HEK293 (cell line): ENCODE results near the gene TTC16.

ENCODE experiments used
- CTCF ChIA-PET: fragments of 350-600 bp; formaldehyde crosslinking; extraction: SDS; loops from one replicate; lab custom pipeline; 2021; ENCODE audit warnings: antibody characterized with exemption; lab: Yijun Ruan, JAX
- POLR2A ChIA-PET: fragments of 300-600 bp; formaldehyde crosslinking; extraction: SDS; loops from one replicate; lab custom pipeline; 2020; ENCODE audit warnings: antibody characterized with exemption, inconsistent platforms; lab: Yijun Ruan, JAX
- H3K27ac ChIP-seq: fragments of 200-500 bp; sonication (Bioruptor generic); 2 replicates; pipeline ENCODE4 v1.5.1; 2014; ENCODE audit warnings: low read depth, low read length, control low read depth, inconsistent platforms; ENCODE audit errors: extremely low read depth
- H3K36me3 ChIP-seq, 2 experiments: fragments of 200-500 bp in 1 of 2; sonication (Bioruptor generic) in 1 of 2; 1 replicate in 1 of 2; 2 replicates in 1 of 2; pipeline ENCODE4 v1.5.1; 2014 to 2017; ENCODE audit warnings: inconsistent platforms in 2 of 2, low read length in 2 of 2; ENCODE audit not compliant: control insufficient read depth in 2 of 2, insufficient read depth in 1 of 2
- H3K4me1 ChIP-seq: fragments of 200-500 bp; sonication (Bioruptor generic); 2 replicates; pipeline ENCODE4 v1.5.1; 2014; ENCODE audit warnings: mild to moderate bottlenecking, low read length, inconsistent platforms; ENCODE audit not compliant: control insufficient read depth, insufficient read depth
- H3K4me3 ChIP-seq: 2 replicates; pipeline ENCODE4 v1.5.1; 2011; ENCODE audit warnings: low read depth, mild to moderate bottlenecking, control low read depth, low read length, moderate library complexity
- H3K9me3 ChIP-seq: fragments of 200-500 bp; sonication (Bioruptor generic); 2 replicates; pipeline ENCODE4 v1.5.1; 2014; ENCODE audit warnings: low read depth, low read length, inconsistent platforms; ENCODE audit not compliant: control insufficient read depth, insufficient read depth
- EGR2 ChIP-seq: fragments of 450-650 bp; formaldehyde crosslinking; IDR thresholded peaks from 2 replicates; pipeline ENCODE4 v1.5.1; 2016; ENCODE audit warnings: low read depth, missing biosample characterization, missing genetic modification characterization
- GLIS1 ChIP-seq: fragments of 450-650 bp; formaldehyde crosslinking; IDR thresholded peaks from 2 replicates; pipeline ENCODE4 v1.5.1; 2016; ENCODE audit warnings: missing biosample characterization, missing genetic modification characterization
- KLF1 ChIP-seq: fragments of 450-650 bp; formaldehyde crosslinking; IDR thresholded peaks from 2 replicates; pipeline ENCODE4 v1.5.1; 2016; ENCODE audit warnings: missing biosample characterization, missing genetic modification characterization
- PRDM6 ChIP-seq: fragments of 450-650 bp; formaldehyde crosslinking; IDR thresholded peaks from 2 replicates; pipeline ENCODE4 v1.5.1; 2017; ENCODE audit warnings: missing biosample characterization, missing genetic modification characterization
- SP7 ChIP-seq: fragments of 450-650 bp; formaldehyde crosslinking; IDR thresholded peaks from 2 replicates; pipeline ENCODE4 v1.5.1; 2016; ENCODE audit warnings: missing biosample characterization, missing genetic modification characterization
- ZBTB21 ChIP-seq: fragments of 450-650 bp; formaldehyde crosslinking; IDR thresholded peaks from 2 replicates; pipeline ENCODE4 v1.5.1; 2017; ENCODE audit warnings: missing biosample characterization, missing genetic modification characterization
- ZFHX2 ChIP-seq: fragments of 450-650 bp; formaldehyde crosslinking; conservative IDR thresholded peaks from 2 replicates; pipeline ENCODE4 v1.5.1; 2016; ENCODE audit warnings: missing biosample characterization, missing genetic modification characterization
- ZIC2 ChIP-seq: fragments of 450-650 bp; formaldehyde crosslinking; IDR thresholded peaks from 2 replicates; pipeline ENCODE4 v1.5.1; 2016; ENCODE audit warnings: missing biosample characterization, missing genetic modification characterization
- ZNF23 ChIP-seq: fragments of 450-650 bp; formaldehyde crosslinking; IDR thresholded peaks from 2 replicates; pipeline ENCODE4 v1.5.1; 2016; ENCODE audit warnings: missing biosample characterization, missing genetic modification characterization, borderline replicate concordance
- ZNF354C ChIP-seq: fragments of 450-650 bp; formaldehyde crosslinking; IDR thresholded peaks from 2 replicates; pipeline ENCODE4 v1.5.1; 2016; ENCODE audit warnings: missing biosample characterization, missing genetic modification characterization, low read depth, borderline replicate concordance
- ZNF513 ChIP-seq: fragments of 450-650 bp; IDR thresholded peaks from 2 replicates; pipeline ENCODE4 v1.5.1; 2018; ENCODE audit warnings: missing biosample characterization, missing genetic modification characterization
- ZNF529 ChIP-seq: fragments of 450-650 bp; formaldehyde crosslinking; IDR thresholded peaks from 2 replicates; pipeline ENCODE4 v1.5.1; 2017; ENCODE audit warnings: missing genetic modification characterization, missing biosample characterization; ENCODE audit not compliant: insufficient replicate concordance
- ZNF548 ChIP-seq: fragments of 450-650 bp; formaldehyde crosslinking; IDR thresholded peaks from 2 replicates; pipeline ENCODE4 v1.5.1; 2016; ENCODE audit warnings: missing biosample characterization, missing genetic modification characterization
- TF ChIP-seq, protein P1 (sequence below): fragments of 450-650 bp; formaldehyde crosslinking; IDR thresholded peaks from 2 replicates; pipeline ENCODE4 v1.5.1; 2016; ENCODE audit warnings: missing biosample characterization, missing genetic modification characterization
- TF ChIP-seq, protein P2 (sequence below): fragments of 450-650 bp; formaldehyde crosslinking; IDR thresholded peaks from 2 replicates; pipeline ENCODE4; 2016; ENCODE audit warnings: missing biosample characterization, missing genetic modification characterization

TTC16 gene

DNA sequence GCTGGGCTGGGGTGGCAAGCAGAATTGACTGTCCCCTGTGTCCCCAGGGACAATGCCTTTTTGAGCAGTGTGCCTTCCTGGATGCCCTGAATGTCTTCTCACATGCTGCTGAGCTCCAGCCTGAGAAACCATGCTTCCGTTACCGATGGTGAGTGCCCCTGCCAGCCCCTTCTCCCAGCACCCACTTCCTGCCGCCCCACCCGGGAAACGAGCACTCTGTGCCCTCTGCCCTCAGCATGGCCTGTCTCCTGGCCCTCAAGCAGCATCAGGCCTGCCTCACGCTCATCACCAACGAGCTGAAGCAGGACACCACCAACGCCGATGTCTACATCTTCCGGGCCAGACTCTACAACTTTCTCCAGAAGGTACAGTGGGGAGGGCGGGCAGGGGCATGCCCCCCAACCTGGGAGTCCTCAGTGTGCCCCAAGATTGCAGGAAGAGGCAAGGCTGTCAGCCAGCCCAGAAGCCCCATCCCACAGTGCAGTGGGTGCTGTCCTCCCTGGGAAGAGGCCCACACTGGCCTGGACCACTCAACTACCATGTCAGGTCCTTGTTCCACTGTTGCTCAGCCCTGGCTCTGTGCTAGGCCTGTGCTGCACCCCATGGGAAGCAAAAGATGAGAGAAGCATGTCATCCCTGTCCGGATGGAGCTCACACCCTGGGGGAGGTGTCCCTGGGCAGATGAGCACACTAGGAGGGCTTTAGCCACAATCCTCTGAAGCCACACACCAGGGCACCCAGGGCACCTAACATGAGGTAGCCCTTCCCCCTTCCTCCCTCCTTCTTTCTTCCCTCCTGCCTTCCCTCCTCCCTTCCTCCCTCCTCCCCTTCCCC lies 4.4 kb downstream of the TTC16 start:
- POLR2A ChIA-PET = no interaction called here
- Histone ChIP-seq H3K4me1 (no peaks in the 10 kb centered on the region), H3K27ac (no peak overlapping the region), H3K4me3 (no peak overlapping the region), H3K36me3 (no peaks in the 10 kb centered on the region), H3K9me3 (no peaks in the 10 kb centered on the region)
- peak; percentile 88 for TF ChIP-seq GLIS1
- TF ChIP-seq ZIC2 = 0 out of 2 replicates have a peak, but pooled peaks have one; percentile 8
- TF ChIP-seq ZNF23 (tag by site-specific recombination) = no peak
- CTCF ChIA-PET = interaction anchor here (0.6 kb wide), 1 partner anchor 130 kb away, joined by 3 read pairs; no protein-coding TSS in a partner anchor

DNA sequence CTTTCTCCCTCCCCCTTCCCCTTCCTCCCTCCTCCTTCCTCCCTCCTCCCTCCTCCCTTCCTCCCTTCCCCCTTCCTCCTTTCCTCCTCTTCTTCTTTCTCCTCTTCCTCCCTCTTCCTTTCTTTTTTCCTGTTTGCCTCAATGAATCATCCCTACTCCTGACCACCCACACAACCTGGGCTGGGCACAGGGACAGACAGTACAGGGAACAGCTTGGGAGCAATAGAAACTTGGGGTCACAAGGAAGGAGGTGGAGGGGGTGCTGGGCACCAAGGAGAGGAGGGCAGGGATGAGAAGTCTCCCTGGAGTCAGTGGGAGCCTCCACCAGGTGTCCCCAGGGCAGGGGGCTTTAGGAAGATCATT lies 5.0 kb downstream of the TTC16 start:
- CTCF ChIA-PET = interaction anchor here (0.6 kb wide), 1 partner anchor 131 kb away, joined by 3 read pairs; no protein-coding TSS in a partner anchor
- POLR2A ChIA-PET = no interaction called here
- H3K36me3 ChIP-seq = no peaks in the 10 kb centered on the region
- H3K4me1 ChIP-seq = no peaks in the 10 kb centered on the region
- no peak overlapping the region for H3K27ac ChIP-seq
- H3K4me3 ChIP-seq = no peak overlapping the region
- TF ChIP-seq ZNF513 (peak; percentile 56; the same call in 1 of the 2 replicates), ZNF548 (tag by site-specific recombination) (no peak), EGR2 (tag by site-specific recombination) (peak; percentile 38; the same call in 1 of the 2 replicates), ZNF529 (no peak), ZNF354C (no peak), ZFHX2 (tag by site-specific recombination) (peak; percentile 37; the same call in 1 of the 2 replicates)
- TF ChIP-seq, all 188 proteins: peak for 3
- no peaks in the 10 kb centered on the region for H3K9me3 ChIP-seq

- CTCF ChIA-PET = interaction anchor here (1.1 to 1.3 kb wide), 3 partner anchors 12 to 105 kb away, joined by 4 to 7 read pairs (median 4); partner anchors contain the start of gene TOR2A
- no peak overlapping the region for H3K4me3 ChIP-seq
- H3K27ac ChIP-seq = no peak overlapping the region
- no peaks in the 10 kb centered on the region for H3K9me3 ChIP-seq
- H3K4me1 ChIP-seq = no peaks in the 10 kb centered on the region
- peak; percentile 39; the same call in 1 of the 2 replicates for TF ChIP-seq SP7 (tag by site-specific recombination)
- TF ChIP-seq PRDM6 (tag by site-specific recombination) = no peak
- TF ChIP-seq KLF1 = peak; percentile 87
- POLR2A ChIA-PET = no interaction called here
- H3K36me3 ChIP-seq = no peaks in the 10 kb centered on the region
Measured at GRCh38 chr9:127721391-127721821, 5.5 kb downstream of the TTC16 start.

DNA sequence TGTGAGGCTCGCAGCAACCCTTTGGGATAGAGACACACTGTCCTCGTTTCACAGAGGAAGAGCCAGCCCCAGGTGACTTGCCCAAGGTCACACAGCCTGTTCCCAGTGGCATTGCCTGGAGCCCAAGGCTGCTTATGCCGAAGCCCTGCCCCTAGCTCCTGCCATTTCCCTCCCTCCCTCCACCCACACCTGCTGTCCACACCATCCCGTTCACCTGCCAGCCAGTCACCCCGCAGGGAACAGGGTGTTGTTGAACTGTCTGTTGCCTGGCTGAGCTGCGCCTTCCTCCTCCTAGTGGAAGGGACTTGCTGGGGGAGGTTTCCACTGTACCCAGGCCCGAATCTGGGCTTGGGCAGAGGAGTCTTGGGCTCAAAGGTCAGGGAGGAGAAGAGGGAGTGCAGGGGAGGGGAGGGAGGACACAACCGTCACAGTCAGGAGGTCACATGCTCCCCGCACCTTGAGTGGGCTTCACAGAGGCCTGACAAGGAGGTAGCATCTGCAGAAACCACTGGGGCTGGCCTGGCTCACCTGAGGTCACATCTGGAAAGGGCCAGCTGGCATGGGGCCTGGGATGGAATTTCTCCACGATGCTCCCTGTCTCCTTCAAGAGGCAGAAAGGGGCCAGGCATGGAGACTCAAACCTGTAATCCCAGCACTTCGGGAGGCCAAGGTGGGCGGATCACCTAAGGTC lies 6.3 kb downstream of the TTC16 start:
- CTCF ChIA-PET = interaction anchor here (0.7 to 1.3 kb wide), 4 partner anchors 11 to 439 kb away, joined by 3 to 7 read pairs (median 4); partner anchors contain the start of gene TOR2A
- Histone ChIP-seq H3K4me1 (no peaks in the 10 kb centered on the region), H3K9me3 (no peaks in the 10 kb centered on the region), H3K36me3 (no peaks in the 10 kb centered on the region), H3K27ac (no peak overlapping the region), H3K4me3 (no peak overlapping the region)
- no peak for TF ChIP-seq ZBTB21 (tag by site-specific recombination)
- TF ChIP-seq, protein P1, sequence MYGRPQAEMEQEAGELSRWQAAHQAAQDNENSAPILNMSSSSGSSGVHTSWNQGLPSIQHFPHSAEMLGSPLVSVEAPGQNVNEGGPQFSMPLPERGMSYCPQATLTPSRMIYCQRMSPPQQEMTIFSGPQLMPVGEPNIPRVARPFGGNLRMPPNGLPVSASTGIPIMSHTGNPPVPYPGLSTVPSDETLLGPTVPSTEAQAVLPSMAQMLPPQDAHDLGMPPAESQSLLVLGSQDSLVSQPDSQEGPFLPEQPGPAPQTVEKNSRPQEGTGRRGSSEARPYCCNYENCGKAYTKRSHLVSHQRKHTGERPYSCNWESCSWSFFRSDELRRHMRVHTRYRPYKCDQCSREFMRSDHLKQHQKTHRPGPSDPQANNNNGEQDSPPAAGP (tag by site-specific recombination) = no peak
- TF ChIP-seq PRDM6 (tag by site-specific recombination) = no peak
- TF ChIP-seq, protein P2, sequence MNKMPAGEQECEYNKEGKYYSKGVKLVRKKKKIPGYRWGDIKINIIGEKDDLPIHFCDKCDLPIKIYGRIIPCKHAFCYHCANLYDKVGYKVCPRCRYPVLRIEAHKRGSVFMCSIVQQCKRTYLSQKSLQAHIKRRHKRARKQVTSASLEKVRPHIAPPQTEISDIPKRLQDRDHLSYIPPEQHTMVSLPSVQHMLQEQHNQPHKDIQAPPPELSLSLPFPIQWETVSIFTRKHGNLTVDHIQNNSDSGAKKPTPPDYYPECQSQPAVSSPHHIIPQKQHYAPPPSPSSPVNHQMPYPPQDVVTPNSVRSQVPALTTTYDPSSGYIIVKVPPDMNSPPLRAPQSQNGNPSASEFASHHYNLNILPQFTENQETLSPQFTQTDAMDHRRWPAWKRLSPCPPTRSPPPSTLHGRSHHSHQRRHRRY (tag by site-specific recombination) = no peak
- POLR2A ChIA-PET = no interaction called here
